Kidney (tissue), 14 donors: ENCODE results near the gene TOLLIP. TPM values are rescaled to one million over a fixed set of nuclear protein-coding genes. Genes with fewer than 3 reads are reported as not detected.

Source experiments
- DNase-seq, 5 donors: peaks; one replicate each; pipeline ENCODE4 v3.0.0-alpha.2; 2013 to 2020
- FAIRE-seq: peaks from 2 replicates; lab custom pipeline; 2012; peaks lifted over from hg19 to GRCh38; lab: Jason Lieb, UNC
- H3K27ac ChIP-seq, 2 donors: one replicate each; pipeline ENCODE4 v1.7.0; 2013; ENCODE audit warnings: low read depth in 2 of 2, low read length in 2 of 2, inconsistent platforms in 1 of 2
- H3K27me3 ChIP-seq: one replicate; pipeline ENCODE4 v1.7.1; 2013; ENCODE audit warnings: low read length, inconsistent platforms; ENCODE audit not compliant: control insufficient read depth, insufficient read depth
- H3K36me3 ChIP-seq, 3 donors: one replicate each; pipeline versions ENCODE4 v1.7.0 to v1.7.1; 2013; ENCODE audit warnings: low read length in 3 of 3, control low read depth in 1 of 3, inconsistent platforms in 1 of 3; ENCODE audit not compliant: insufficient read depth in 3 of 3, control insufficient read depth in 2 of 3
- H3K4me1 ChIP-seq, 3 donors: one replicate each; pipeline versions ENCODE4 v1.7.0 to v1.7.1; 2013; ENCODE audit warnings: low read length in 3 of 3, inconsistent platforms in 1 of 3, low read depth in 1 of 3; ENCODE audit not compliant: control insufficient read depth in 2 of 3, insufficient read depth in 2 of 3
- H3K4me3 ChIP-seq, 3 donors: one replicate each; pipeline versions ENCODE4 v1.7.0 to v1.8.1; 2013; ENCODE audit warnings: low read length in 3 of 3, control low read depth in 1 of 3, inconsistent platforms in 1 of 3
- H3K9ac ChIP-seq, 3 donors: one replicate each; pipeline versions ENCODE4 v1.7.0 to v1.7.1; 2013; ENCODE audit warnings: low read length in 3 of 3, control low read depth in 1 of 3, inconsistent platforms in 1 of 3
- H3K9me3 ChIP-seq, 3 donors: one replicate each; pipeline versions ENCODE4 v1.7.0 to v1.7.1; 2013; ENCODE audit warnings: low read length in 3 of 3, control low read depth in 1 of 3, inconsistent platforms in 1 of 3; ENCODE audit not compliant: control insufficient read depth in 2 of 3, insufficient read depth in 1 of 3
- CTCF ChIP-seq: IDR thresholded peaks from 3 replicates; pipeline ENCODE4 v1.5.1; 2012; ENCODE audit warnings: mild to moderate bottlenecking, moderate library complexity, borderline replicate concordance; ENCODE audit not compliant: insufficient read depth; ENCODE audit errors: extremely low read depth
- intact Hi-C: fragments of 100-400 bp; cut with DNase I; formaldehyde crosslinking; loops from one replicate; pipeline ENCODE4 v1.11.1; 2022
- polyA plus RNA-seq: library from polyadenylated mRNA; stranded (reverse); fragments of 350-450 nt; fragmentation: Illumina TruSeq; extraction: RNeasy Lipid Tissue Mini Kit (QIAGEN cat#74804); gene quantifications from one replicate; pipeline ENCODE4 v1.2.3, GENCODE V29; 2014; ENCODE audit warnings: low read depth, low replicate concordance; ENCODE audit not compliant: insufficient read depth
- total RNA-seq: library from RNA; stranded (reverse); fragmentation: NEBNext Ultra II Directional; extraction: Animal tissue kit (Norgen Biotek cat#: 25700); gene quantifications from one replicate; pipeline ENCODE4 v1.2.1, GENCODE V29; 2021
- donor health status: control.
- donor health status: control.
- donor health status: control.
- donor health status: control.
- donor health status: control.
- donor health status: DM: yes; HTN: yes; CAD: no.
- donor health status: Normal renal cell carcinoma (clear cell type).

Gene TOLLIP
- total and polyA plus RNA-seq, 2 donors from 2014 or later, result 65.5 to 88.0 TPM

DNA sequence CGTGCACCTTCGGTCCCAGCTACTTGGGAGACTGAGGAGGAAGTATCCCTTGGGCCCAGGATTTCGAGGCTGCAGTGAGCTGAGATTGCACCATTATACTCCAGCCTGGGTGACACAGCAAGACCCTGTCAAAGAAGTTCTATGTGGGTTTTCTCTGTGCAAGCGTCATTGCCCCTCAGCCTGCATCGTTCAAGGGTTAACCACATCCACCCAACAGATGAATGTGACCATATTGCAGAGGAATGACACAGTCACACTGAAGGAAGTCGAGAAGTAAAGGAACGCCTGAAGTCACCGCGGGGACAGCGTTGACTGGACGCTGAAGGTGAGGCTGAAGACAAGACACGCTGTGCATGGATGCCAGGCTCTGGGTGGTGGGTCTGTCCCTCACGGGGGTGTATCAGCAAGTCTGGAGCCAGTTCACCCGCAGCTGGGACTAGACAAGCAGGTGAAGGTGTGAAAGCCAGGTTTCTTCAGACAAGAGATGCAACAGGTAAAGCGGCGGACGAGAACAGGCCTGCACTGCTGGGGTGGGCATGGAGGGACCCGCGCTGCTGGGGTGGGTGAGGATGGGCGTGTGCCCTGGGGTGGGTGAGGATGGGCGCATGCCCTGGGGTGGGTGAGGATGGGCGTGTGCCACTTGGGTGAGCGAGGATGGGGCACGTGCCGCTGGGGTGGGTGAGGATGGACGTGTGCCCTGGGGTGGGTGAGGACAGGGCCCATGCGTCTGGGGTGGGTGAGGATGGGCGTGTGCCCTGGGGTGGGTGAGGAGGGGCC lies 36.5 kb upstream of the TOLLIP start:
- FAIRE-seq (no peak), DNase-seq (no peak)
- no peak for TF ChIP-seq CTCF
- no peaks in the 10 kb centered on the region for H3K27me3 ChIP-seq
- H3K9ac ChIP-seq, result no peak overlapping the region
- H3K27ac ChIP-seq, result no peak overlapping the region
- H3K4me3 ChIP-seq, result no peak overlapping the region
- H3K36me3 ChIP-seq, result no peaks in the 10 kb centered on the region
- H3K4me1 ChIP-seq, result no peaks in the 10 kb centered on the region
- H3K9me3 ChIP-seq, result no peaks in the 10 kb centered on the region
- intact Hi-C loops, result no loop called here

DNA sequence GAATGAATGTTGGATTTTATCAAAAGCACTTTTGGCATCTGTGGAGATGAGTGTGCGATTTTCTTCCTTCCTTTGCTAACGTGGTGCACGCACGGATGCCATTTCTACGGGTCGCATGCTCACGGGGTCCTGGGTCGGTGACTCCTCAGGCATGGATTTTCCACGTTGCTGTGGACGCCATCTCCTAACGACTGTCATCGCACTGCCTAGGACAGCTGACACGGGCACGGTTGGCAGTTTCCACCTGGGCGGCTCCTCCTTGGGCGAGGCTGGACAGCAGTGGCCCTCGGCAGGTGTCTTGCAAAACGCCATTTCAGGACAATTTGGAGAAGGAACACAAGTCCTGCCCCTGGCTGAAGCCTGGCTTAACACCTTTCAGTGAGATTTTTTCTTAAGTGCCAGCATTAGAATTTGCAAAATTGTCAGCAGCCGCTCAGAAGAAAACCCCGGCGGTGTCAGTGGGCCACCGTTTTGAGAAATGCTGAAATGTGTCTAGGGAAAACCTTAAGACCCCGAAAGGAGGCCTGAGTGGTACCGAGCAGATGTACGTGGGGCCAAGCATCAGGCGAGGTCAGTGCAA lies 34.7 kb upstream of the TOLLIP start:
- no peaks in the 10 kb centered on the region for H3K36me3 ChIP-seq

DNA sequence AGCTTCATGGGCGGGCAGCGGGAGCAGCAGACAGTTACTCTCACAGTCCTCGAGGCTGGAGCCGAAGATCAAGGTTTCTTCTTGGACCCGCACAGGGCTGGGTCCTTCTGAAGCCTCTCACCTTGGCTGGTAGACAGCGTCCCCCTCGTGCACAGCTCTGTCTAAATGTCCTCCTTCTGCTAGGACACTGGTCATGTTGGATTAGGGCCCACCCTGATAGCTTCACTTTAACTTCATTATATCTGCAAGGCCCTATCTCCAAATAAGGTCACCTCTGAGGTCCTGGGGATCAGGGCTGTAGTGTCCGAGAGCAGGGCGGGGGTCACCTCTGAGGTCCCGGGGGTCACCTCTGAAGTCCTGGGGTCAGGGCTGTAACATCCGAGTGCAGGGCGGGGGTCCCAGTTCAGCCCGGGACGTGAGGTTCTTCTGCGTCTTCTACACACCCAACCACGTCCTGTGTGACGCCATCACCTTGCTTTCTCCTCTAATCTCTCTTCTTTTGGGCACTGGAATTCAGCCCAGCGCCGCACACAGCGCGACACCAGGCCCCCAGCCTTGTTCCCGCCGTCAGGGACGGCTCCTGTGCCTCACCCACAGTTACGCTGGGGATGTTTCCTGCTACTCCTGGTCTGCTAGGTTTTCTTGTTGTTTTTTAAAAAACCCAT lies 34.1 kb upstream of the TOLLIP start:
- Histone ChIP-seq H3K4me3 (no peak overlapping the region), H3K27ac (no peak overlapping the region), H3K27me3 (no peaks in the 10 kb centered on the region), H3K9ac (no peak overlapping the region), H3K36me3 (no peaks in the 10 kb centered on the region), H3K9me3 (no peaks in the 10 kb centered on the region), H3K4me1 (no peaks in the 10 kb centered on the region)
- DNase-seq (no peak), FAIRE-seq (no peak)
- intact Hi-C loops, result no loop called here
- no peak for TF ChIP-seq CTCF

More for the DNA sequence above, 34.7 kb upstream of the TOLLIP start:
- Histone ChIP-seq H3K4me1 (no peaks in the 10 kb centered on the region), H3K4me3 (no peak overlapping the region), H3K27me3 (no peaks in the 10 kb centered on the region), H3K27ac (no peak overlapping the region), H3K9me3 (no peaks in the 10 kb centered on the region), H3K9ac (no peak overlapping the region)
- DNase-seq, result no peak
- FAIRE-seq, result no peak
- no peak for TF ChIP-seq CTCF
- intact Hi-C loops, result no loop called here
